Adipose tissue (tissue), 3 donors: ENCODE data around the gene PHLDB3. TPM values are rescaled to one million over a fixed set of nuclear protein-coding genes. Genes with fewer than 3 reads are reported as not detected.

Experiments
- H3K27ac ChIP-seq: one replicate; pipeline ENCODE4 v1.5.1; 2013; ENCODE audit warnings: low read depth, low read length
- WGBS, 3 donors: extraction: QIAGEN DNeasy Blood & Tissue Kit; methylation state at CpG; one replicate each; pipeline ENCODE4 v1.1.7; 2013; 5-methylcytosine and 5-hydroxymethylcytosine counted together
- polyA plus RNA-seq, 3 donors: library from polyadenylated mRNA; stranded (reverse); fragments of 200-250 nt; gene quantifications; one replicate each; pipeline ENCODE4 v1.2.3, GENCODE V29; 2013
- donor health status: healthy with polysubstance abuse.
- donor health status: Bipolar disorder and iron deficiency.
- donor health status: healthy.

PHLDB3 gene
- polyA plus RNA-seq, 3 donors = 4.6 to 9.7 (median 9.6) TPM

- 1 to 2% (median 1%) methylated on average over 57 to 64 of the region's 64 CpGs for WGBS, 3 donors
- no peak overlapping the region for H3K27ac ChIP-seq
Measured at GRCh38 chr19:43503501-43504425, 783 bp downstream of the PHLDB3 start.

- no peak overlapping the region for H3K27ac ChIP-seq
- 83 to 91% (median 83%) methylated on average over 23 of the region's 23 CpGs for WGBS, 3 donors
Measured at GRCh38 chr19:43502419-43502976, 2.0 kb downstream of the PHLDB3 start.

GRCh38 chr19:43501661-43502418, 2.7 kb downstream of the PHLDB3 start:
- WGBS, 3 donors = 72 to 79% (median 77%) methylated on average over 39 to 43 of the region's 43 CpGs
- no peak overlapping the region for H3K27ac ChIP-seq

- WGBS, 3 donors = 73 to 81% (median 77%) methylated on average over 3 of the region's 3 CpGs
- no peak overlapping the region for H3K27ac ChIP-seq
Measured at GRCh38 chr19:43499042-43499441, 5.5 kb downstream of the PHLDB3 start.

GRCh38 chr19:43498233-43498842, 6.2 kb downstream of the PHLDB3 start:
- no peak overlapping the region for H3K27ac ChIP-seq
- 76 to 85% (median 78%) methylated on average over 5 of the region's 5 CpGs for WGBS, 3 donors

- 94 to 99% (median 97%) methylated on average over 7 of the region's 7 CpGs for WGBS, 3 donors
- H3K27ac ChIP-seq = no peak overlapping the region
Measured at GRCh38 chr19:43496960-43497359, 7.6 kb downstream of the PHLDB3 start.

- WGBS, 3 donors = 82 to 88% (median 87%) methylated on average over 8 of the region's 8 CpGs
- no peak overlapping the region for H3K27ac ChIP-seq
Measured at GRCh38 chr19:43495082-43495481, 9.5 kb downstream of the PHLDB3 start.

GRCh38 chr19:43490759-43491158, 13.8 kb downstream of the PHLDB3 start:
- 89 to 95% (median 90%) methylated on average over 5 of the region's 5 CpGs for WGBS, 3 donors
- no peak overlapping the region for H3K27ac ChIP-seq

- H3K27ac ChIP-seq = no peak overlapping the region
- WGBS, 3 donors = 86 to 95% (median 89%) methylated on average over 7 of the region's 7 CpGs
Measured at GRCh38 chr19:43489979-43490599, 14.5 kb downstream of the PHLDB3 start.

- WGBS, 3 donors = 42 to 64% (median 46%) methylated on average over 5 of the region's 5 CpGs
Measured at GRCh38 chr19:43489310-43489709, 15.2 kb downstream of the PHLDB3 start.

GRCh38 chr19:43488179-43488578, 16.4 kb downstream of the PHLDB3 start:
- 91 to 97% (median 95%) methylated on average over 8 of the region's 8 CpGs for WGBS, 3 donors
- H3K27ac ChIP-seq = no peak overlapping the region

More at GRCh38 chr19:43489310-43489709, 15.2 kb downstream of the PHLDB3 start:
- H3K27ac ChIP-seq = no peak overlapping the region

- H3K27ac ChIP-seq = no peak overlapping the region
- 77 to 96% (median 89%) methylated on average over 4 to 7 of the region's 7 CpGs for WGBS, 3 donors
Measured at GRCh38 chr19:43486412-43486811, 18.1 kb downstream of the PHLDB3 start.

- 71 to 82% (median 77%) methylated on average over 6 of the region's 6 CpGs for WGBS, 3 donors
- H3K27ac ChIP-seq = no peak overlapping the region
Measured at GRCh38 chr19:43485951-43486350, 18.6 kb downstream of the PHLDB3 start.

- no peak overlapping the region for H3K27ac ChIP-seq
- 94 to 95% (median 94%) methylated on average over 6 of the region's 6 CpGs for WGBS, 3 donors
Measured at GRCh38 chr19:43483281-43483680, 21.3 kb downstream of the PHLDB3 start.

GRCh38 chr19:43482193-43482592, 22.4 kb downstream of the PHLDB3 start:
- H3K27ac ChIP-seq = no peak overlapping the region
- WGBS, 3 donors = 82 to 91% (median 91%) methylated on average over 4 of the region's 4 CpGs

- 80 to 86% (median 84%) methylated on average over 6 of the region's 6 CpGs for WGBS, 3 donors
- H3K27ac ChIP-seq = no peak overlapping the region
Measured at GRCh38 chr19:43481701-43482100, 22.8 kb downstream of the PHLDB3 start.

GRCh38 chr19:43480574-43480973, 24.0 kb downstream of the PHLDB3 start:
- no peak overlapping the region for H3K27ac ChIP-seq
- 91 to 97% (median 94%) methylated on average over 3 of the region's 3 CpGs for WGBS, 3 donors

- no peak overlapping the region for H3K27ac ChIP-seq
- 94 to 99% (median 96%) methylated on average over 4 of the region's 4 CpGs for WGBS, 3 donors
Measured at GRCh38 chr19:43479961-43480561, 24.5 kb downstream of the PHLDB3 start.
